ENCODE results near the gene WNK2.

Gene WNK2

GRCh38 chr9:93198117-93198837 is 14.3 kb downstream of the WNK2 start:
- Histone ChIP-seq H3K4me3 (no peak overlapping the region), H3K36me3 (ENCODE audit: insufficient read depth, low read length) (no peaks in the 10 kb centered on the region), H3K27ac (no peak overlapping the region), H3K9me3 (ENCODE audit: low read depth, low read length) (no peaks in the 10 kb centered on the region), H3K9ac (ENCODE audit: insufficient read length) (no peak overlapping the region)
- no peak for DNase-seq (ENCODE audit: low read depth, low spot score)
- no peak for TF ChIP-seq EZH2 (IDR thresholded peaks at IDR 0.05)
- TF ChIP-seq FOXP2 (optimal IDR thresholded peaks at IDR 0.05; ENCODE audit: control extremely low read depth, extremely low read length, insufficient read depth) = no peak
- TF ChIP-seq POLR2AphosphoS5 (IDR thresholded peaks at IDR 0.05; ENCODE audit: borderline replicate concordance, low read depth, low read length) = no peak

- H3K36me3 ChIP-seq (ENCODE audit: insufficient read depth, low read length) = no peaks in the 10 kb centered on the region
- H3K27ac ChIP-seq = no peak overlapping the region
- no peak overlapping the region for H3K9ac ChIP-seq (ENCODE audit: insufficient read length)
Measured at GRCh38 chr9:93198838-93199625, 15.1 kb downstream of the WNK2 start.

DNA sequence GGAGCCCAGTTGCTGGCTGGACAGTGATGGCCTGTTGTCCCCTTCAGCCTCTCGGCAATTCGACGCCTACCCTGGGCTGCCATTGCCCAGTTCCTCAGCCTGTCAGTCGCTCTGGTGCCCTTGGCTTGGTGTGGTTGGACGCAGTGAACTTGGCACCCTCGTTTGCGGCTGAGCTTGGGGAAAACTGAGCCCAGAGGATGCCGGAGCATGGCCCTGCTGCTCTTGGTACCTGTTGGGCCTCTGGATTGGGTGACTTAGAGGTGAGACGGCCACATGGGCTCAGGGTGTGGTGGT is 16.5 kb downstream of the WNK2 start:
- no peak overlapping the region for H3K9ac ChIP-seq (ENCODE audit: insufficient read length)
- no peak overlapping the region for H3K4me3 ChIP-seq
- no peak for DNase-seq (ENCODE audit: low read depth, low spot score)
- H3K27ac ChIP-seq = no peak overlapping the region
- H3K36me3 ChIP-seq (ENCODE audit: insufficient read depth, low read length) = no peaks in the 10 kb centered on the region
- H3K9me3 ChIP-seq (ENCODE audit: low read depth, low read length) = no peaks in the 10 kb centered on the region
- TF ChIP-seq EZH2 (IDR thresholded peaks at IDR 0.05) = no peak
- no peak for TF ChIP-seq FOXP2 (optimal IDR thresholded peaks at IDR 0.05; ENCODE audit: control extremely low read depth, extremely low read length, insufficient read depth)
- no peak for TF ChIP-seq POLR2AphosphoS5 (IDR thresholded peaks at IDR 0.05; ENCODE audit: borderline replicate concordance, low read depth, low read length)

More at GRCh38 chr9:93198838-93199625, 15.1 kb downstream of the WNK2 start:
- H3K9me3 ChIP-seq (ENCODE audit: low read depth, low read length) = no peaks in the 10 kb centered on the region
- TF ChIP-seq EZH2 (IDR thresholded peaks at IDR 0.05) (no peak), FOXP2 (optimal IDR thresholded peaks at IDR 0.05; ENCODE audit: control extremely low read depth, extremely low read length, insufficient read depth) (no peak), POLR2AphosphoS5 (IDR thresholded peaks at IDR 0.05; ENCODE audit: borderline replicate concordance, low read depth, low read length) (no peak)
- DNase-seq (ENCODE audit: low read depth, low spot score) = no peak
- H3K4me3 ChIP-seq = no peak overlapping the region

DNA sequence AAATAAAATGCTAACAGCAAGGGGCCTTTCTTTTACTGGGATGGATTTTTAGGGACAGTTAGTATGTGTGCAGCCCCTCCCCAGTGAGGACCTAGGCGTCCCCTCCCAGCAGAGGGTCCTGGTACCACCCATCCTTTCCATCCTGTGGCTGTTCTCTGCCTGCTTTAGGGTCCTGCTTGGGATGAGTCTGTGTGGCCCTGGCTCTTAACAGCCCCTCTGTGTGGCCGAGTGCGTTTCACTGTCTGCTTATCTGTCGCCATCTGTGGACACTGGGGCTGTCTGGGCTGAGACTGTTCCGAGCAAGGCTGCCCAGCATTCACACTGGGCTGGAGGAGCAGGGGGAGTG is 17.0 kb downstream of the WNK2 start:
- H3K9me3 ChIP-seq (ENCODE audit: low read depth, low read length) = no peaks in the 10 kb centered on the region
- no peak overlapping the region for H3K9ac ChIP-seq (ENCODE audit: insufficient read length)
- DNase-seq (ENCODE audit: low read depth, low spot score) = no peak
- H3K36me3 ChIP-seq (ENCODE audit: insufficient read depth, low read length) = no peaks in the 10 kb centered on the region
- TF ChIP-seq FOXP2 (optimal IDR thresholded peaks at IDR 0.05; ENCODE audit: control extremely low read depth, extremely low read length, insufficient read depth) (no peak), POLR2AphosphoS5 (IDR thresholded peaks at IDR 0.05; ENCODE audit: borderline replicate concordance, low read depth, low read length) (no peak), EZH2 (IDR thresholded peaks at IDR 0.05) (no peak)
- H3K4me3 ChIP-seq = no peak overlapping the region
- no peak overlapping the region for H3K27ac ChIP-seq

- Histone ChIP-seq H3K36me3 (ENCODE audit: insufficient read depth, low read length) (no peaks in the 10 kb centered on the region), H3K4me3 (no peak overlapping the region), H3K9me3 (ENCODE audit: low read depth, low read length) (no peaks in the 10 kb centered on the region), H3K27ac (no peak overlapping the region), H3K9ac (ENCODE audit: insufficient read length) (no peak overlapping the region)
- no peak for DNase-seq (ENCODE audit: low read depth, low spot score)
- TF ChIP-seq EZH2 (IDR thresholded peaks at IDR 0.05) = no peak
- no peak for TF ChIP-seq POLR2AphosphoS5 (IDR thresholded peaks at IDR 0.05; ENCODE audit: borderline replicate concordance, low read depth, low read length)
- TF ChIP-seq FOXP2 (optimal IDR thresholded peaks at IDR 0.05; ENCODE audit: control extremely low read depth, extremely low read length, insufficient read depth) = no peak
Measured at GRCh38 chr9:93203026-93203717, 19.2 kb downstream of the WNK2 start.

DNA sequence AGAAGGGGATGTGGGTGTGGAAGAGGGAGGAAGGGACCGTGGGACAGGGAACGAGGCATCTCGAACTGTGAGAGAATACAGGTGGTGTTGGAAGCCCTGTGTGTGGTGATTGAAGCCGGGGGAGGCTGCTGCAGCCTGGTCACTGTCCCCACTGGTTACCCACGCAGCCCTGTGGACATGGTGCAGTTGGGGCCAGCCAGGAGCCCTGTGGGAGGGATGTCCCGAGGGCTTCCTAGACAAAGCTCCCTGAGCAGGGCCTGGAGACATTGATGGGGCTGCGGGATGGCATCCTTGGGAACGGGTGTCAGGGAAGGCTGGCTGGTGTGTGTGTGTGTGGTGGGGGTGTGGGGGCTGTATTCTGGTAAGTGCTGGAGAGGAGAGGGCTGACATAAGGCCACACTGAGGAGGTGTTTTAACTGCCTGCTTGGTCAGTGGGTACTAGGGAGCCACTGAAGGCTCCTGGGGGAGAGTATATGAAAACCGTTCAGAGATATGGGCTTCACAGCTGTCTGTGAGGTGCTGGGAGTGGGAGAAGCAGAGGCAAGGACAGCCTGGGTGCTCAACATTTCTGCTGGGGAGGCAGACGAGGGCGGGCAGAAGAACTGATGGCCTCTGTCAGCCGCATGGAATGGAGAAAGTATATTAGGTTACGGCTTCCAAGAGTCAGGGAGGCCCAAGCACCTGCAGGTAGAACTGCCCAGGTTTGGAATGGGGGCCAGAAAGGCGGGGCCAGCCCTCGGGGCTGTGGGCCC is 20.0 kb downstream of the WNK2 start:
- Histone ChIP-seq H3K9me3 (ENCODE audit: low read depth, low read length) (no peaks in the 10 kb centered on the region), H3K9ac (ENCODE audit: insufficient read length) (no peak overlapping the region), H3K4me3 (no peak overlapping the region), H3K27ac (no peak overlapping the region), H3K36me3 (ENCODE audit: insufficient read depth, low read length) (no peaks in the 10 kb centered on the region)
- DNase-seq (ENCODE audit: low read depth, low spot score) = no peak
- TF ChIP-seq EZH2 (IDR thresholded peaks at IDR 0.05) = no peak
- TF ChIP-seq POLR2AphosphoS5 (IDR thresholded peaks at IDR 0.05; ENCODE audit: borderline replicate concordance, low read depth, low read length) = no peak
- TF ChIP-seq FOXP2 (optimal IDR thresholded peaks at IDR 0.05; ENCODE audit: control extremely low read depth, extremely low read length, insufficient read depth) = no peak

- TF ChIP-seq EZH2 (IDR thresholded peaks at IDR 0.05) (no peak), POLR2AphosphoS5 (IDR thresholded peaks at IDR 0.05; ENCODE audit: borderline replicate concordance, low read depth, low read length) (no peak), FOXP2 (optimal IDR thresholded peaks at IDR 0.05; ENCODE audit: control extremely low read depth, extremely low read length, insufficient read depth) (no peak)
- no peak overlapping the region for H3K4me3 ChIP-seq
- no peaks in the 10 kb centered on the region for H3K36me3 ChIP-seq (ENCODE audit: insufficient read depth, low read length)
- no peak for DNase-seq (ENCODE audit: low read depth, low spot score)
- H3K27ac ChIP-seq = no peak overlapping the region
- H3K9ac ChIP-seq (ENCODE audit: insufficient read length) = no peak overlapping the region
- H3K9me3 ChIP-seq (ENCODE audit: low read depth, low read length) = no peaks in the 10 kb centered on the region
Measured at GRCh38 chr9:93204470-93205043, 20.6 kb downstream of the WNK2 start.
